ENCODE measurements around the gene MID1.
"Not testable (repeated sequence)": the region's sequence is repeated elsewhere in the genome, so short reads cannot be mapped to it uniquely, and the experiment has no call there.

MID1 gene

GRCh38 chrX:10611441-10612090, 8.8 kb downstream of the MID1 start:
- TF ChIP-seq JUND (IDR thresholded peaks at IDR 0.05; ENCODE audit: low read depth): no peak
- no peak for DNase-seq (ENCODE audit: low read depth in 1 of 2, low spot score in 1 of 2)
- in situ Hi-C loops (cut with HindIII; ENCODE audit: low pct_unique_long_range_greater_than_20kb, low sequenced_read_pairs): no loop called here

- DNase-seq (ENCODE audit: low read depth in 1 of 2, low spot score in 1 of 2): no peak
- no peak for TF ChIP-seq JUND (IDR thresholded peaks at IDR 0.05; ENCODE audit: low read depth)
- in situ Hi-C loops (cut with HindIII; ENCODE audit: low pct_unique_long_range_greater_than_20kb, low sequenced_read_pairs): no loop called here
These were observed 12.3 kb downstream of the MID1 start for GRCh38 chrX:10608099-10608498.

- in situ Hi-C loops (cut with HindIII; ENCODE audit: low pct_unique_long_range_greater_than_20kb, low sequenced_read_pairs): no loop called here
- TF ChIP-seq JUND (IDR thresholded peaks at IDR 0.05; ENCODE audit: low read depth): no peak
- no peak for DNase-seq (ENCODE audit: low read depth in 1 of 2, low spot score in 1 of 2)
These were observed 13.2 kb downstream of the MID1 start for GRCh38 chrX:10607233-10607632.

DNA sequence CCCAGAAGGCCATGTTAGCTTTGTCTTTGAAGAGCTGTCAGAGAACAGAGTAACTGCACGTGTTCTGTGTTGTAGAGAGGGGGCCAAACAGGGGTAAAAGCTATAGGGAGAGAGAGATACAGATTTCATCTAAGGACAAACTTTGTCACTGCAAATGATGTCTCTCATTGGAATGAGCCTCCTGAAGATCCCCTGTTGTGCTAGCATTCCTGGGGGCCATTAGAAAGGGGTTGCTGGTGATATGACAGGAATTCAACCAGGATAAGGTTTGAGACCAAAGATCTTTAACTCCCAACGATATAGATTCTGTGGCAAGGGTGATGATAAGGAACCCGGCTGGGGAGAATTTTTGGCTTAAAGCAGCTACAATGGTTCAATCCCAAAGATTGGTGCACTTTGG, 16.8 kb downstream of the MID1 start:
- DNase-seq (ENCODE audit: low read depth in 1 of 2, low spot score in 1 of 2): no peak
- in situ Hi-C loops (cut with HindIII; ENCODE audit: low pct_unique_long_range_greater_than_20kb, low sequenced_read_pairs): no loop called here
- no peak for TF ChIP-seq JUND (IDR thresholded peaks at IDR 0.05; ENCODE audit: low read depth)

DNA sequence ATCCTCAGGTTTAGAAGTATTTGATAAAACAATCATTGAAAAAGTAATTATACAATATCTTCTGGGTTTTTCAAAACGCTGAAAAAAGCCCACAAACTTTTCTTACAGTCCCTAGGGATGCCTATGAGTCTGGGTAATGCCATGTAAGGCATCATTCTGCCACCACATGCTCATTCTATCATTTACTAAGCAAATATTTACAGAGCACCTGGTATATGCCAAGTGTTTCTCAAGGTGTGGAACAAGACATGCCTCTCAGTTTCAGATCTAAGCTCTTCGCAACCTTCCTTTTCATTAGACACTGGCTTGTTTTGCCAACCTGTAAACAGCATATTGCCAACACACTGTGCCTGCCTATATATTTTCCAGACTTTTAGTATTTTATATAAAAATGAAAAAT, 17.7 kb downstream of the MID1 start:
- no peak for TF ChIP-seq JUND (IDR thresholded peaks at IDR 0.05; ENCODE audit: low read depth)
- peak in 1 of 2 experiments; percentile 61 for DNase-seq (ENCODE audit: low read depth in 1 of 2, low spot score in 1 of 2)
- in situ Hi-C loops (cut with HindIII; ENCODE audit: low pct_unique_long_range_greater_than_20kb, low sequenced_read_pairs): no loop called here

- in situ Hi-C loops (cut with HindIII; ENCODE audit: low pct_unique_long_range_greater_than_20kb, low sequenced_read_pairs): no loop called here
- DNase-seq (ENCODE audit: low read depth in 1 of 2, low spot score in 1 of 2): no peak
- no peak for TF ChIP-seq JUND (IDR thresholded peaks at IDR 0.05; ENCODE audit: low read depth)
These were observed 19.9 kb downstream of the MID1 start for GRCh38 chrX:10600479-10600878.

DNA sequence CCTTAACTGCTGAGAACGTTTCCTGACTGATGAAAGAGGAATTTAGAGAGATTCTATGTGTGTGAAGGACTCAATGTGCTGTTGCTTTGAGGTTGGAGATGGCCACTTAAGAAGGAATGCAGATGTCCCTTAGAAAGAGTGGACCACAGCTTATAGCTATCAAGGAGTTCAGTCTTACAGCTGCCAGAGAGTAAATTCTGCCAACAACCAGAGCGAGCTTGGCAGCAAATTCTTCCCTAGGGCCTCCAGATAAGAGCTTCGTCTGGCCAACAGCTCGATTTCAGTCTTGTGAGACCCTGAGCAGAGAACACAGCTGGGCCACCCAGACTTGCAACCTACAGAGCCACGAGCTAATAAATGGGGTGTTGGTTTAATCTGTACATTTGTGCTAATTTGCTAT, 21.8 kb downstream of the MID1 start:
- DNase-seq (ENCODE audit: low read depth in 1 of 2, low spot score in 1 of 2): no peak
- TF ChIP-seq JUND (IDR thresholded peaks at IDR 0.05; ENCODE audit: low read depth): no peak
- in situ Hi-C loops (cut with HindIII; ENCODE audit: low pct_unique_long_range_greater_than_20kb, low sequenced_read_pairs): no loop called here

DNA sequence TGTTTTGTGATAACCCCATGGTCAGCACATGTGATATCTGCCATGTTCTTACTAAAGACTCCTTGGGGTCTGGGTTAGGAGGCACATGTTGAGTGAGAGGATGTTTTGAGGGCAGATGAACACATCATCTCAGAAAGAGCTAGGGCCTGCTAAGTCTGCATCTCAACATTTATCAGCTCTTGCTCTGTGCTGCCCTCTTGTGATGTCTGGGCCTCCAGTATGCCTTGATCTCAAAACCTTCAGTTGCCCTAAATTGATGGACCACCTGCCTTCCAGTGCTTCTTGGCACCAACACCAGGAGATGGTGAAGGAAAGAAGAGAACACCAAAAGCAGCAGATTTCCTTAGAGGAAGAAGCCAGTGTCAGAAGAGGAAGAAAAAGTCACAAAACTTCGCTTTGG, 22.5 kb downstream of the MID1 start:
- TF ChIP-seq JUND (IDR thresholded peaks at IDR 0.05; ENCODE audit: low read depth): no peak
- peak in 1 of 2 experiments; percentile 29 for DNase-seq (ENCODE audit: low read depth in 1 of 2, low spot score in 1 of 2)
- in situ Hi-C loops (cut with HindIII; ENCODE audit: low pct_unique_long_range_greater_than_20kb, low sequenced_read_pairs): no loop called here

DNA sequence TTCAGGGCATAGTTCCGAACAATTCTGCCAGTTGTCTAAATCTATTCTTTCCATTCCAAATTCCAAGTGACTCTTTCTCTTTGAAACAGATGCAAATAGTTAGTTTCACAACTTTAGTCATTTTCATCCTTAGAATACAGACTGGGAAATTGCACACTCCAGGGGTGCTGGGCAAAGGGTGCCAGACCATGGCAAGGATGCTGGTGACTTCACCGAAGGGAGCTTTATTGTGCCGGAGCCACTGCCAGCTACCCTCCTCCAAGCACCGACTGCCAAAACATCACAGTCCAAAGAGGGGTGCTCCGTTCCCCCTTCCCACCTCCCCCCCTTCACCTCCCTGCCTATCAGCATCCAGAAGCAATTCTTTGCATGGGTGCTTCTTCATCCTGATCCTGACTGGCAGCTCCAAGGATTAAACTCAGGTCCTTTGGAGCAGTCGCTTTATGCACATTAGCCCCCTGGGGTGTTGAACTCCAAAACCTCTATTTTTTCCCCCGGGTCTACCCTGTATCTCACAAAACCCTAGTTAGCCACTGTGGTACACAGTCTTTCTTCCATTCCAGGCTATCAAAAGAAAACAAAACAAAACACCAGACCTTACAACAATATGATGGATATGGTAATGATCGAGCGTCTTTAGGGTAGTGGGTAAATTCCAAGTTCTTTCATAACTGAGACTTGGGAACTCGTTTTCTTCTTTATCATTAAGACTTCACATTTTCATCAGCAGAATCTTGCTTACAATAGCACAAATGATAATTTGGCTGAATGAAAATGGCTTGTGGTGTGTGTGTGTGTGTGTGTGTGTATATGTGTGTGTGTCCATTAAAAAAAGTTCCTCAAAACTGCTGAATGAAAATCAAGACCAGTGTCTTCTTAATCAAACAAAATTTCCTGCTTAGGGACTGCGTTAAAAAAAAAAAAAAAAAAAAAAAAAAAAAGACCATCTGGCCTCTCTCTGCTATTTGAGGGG, 28.7 kb downstream of the MID1 start:
- no peak for TF ChIP-seq JUND (IDR thresholded peaks at IDR 0.05; ENCODE audit: low read depth)
- DNase-seq (ENCODE audit: low read depth in 1 of 2, low spot score in 1 of 2): no peak
- in situ Hi-C loops (cut with HindIII; ENCODE audit: low pct_unique_long_range_greater_than_20kb, low sequenced_read_pairs): no loop called here

GRCh38 chrX:10589787-10590186, 30.6 kb downstream of the MID1 start:
- DNase-seq (ENCODE audit: low read depth in 1 of 2, low spot score in 1 of 2); in situ Hi-C loops (cut with HindIII; ENCODE audit: low pct_unique_long_range_greater_than_20kb, low sequenced_read_pairs): not testable (repeated sequence)

- DNase-seq (ENCODE audit: low read depth in 1 of 2, low spot score in 1 of 2): no peak
- no peak for TF ChIP-seq JUND (IDR thresholded peaks at IDR 0.05; ENCODE audit: low read depth)
- in situ Hi-C loops (cut with HindIII; ENCODE audit: low pct_unique_long_range_greater_than_20kb, low sequenced_read_pairs): no loop called here
These were observed 31.3 kb downstream of the MID1 start for GRCh38 chrX:10589098-10589497.

DNA sequence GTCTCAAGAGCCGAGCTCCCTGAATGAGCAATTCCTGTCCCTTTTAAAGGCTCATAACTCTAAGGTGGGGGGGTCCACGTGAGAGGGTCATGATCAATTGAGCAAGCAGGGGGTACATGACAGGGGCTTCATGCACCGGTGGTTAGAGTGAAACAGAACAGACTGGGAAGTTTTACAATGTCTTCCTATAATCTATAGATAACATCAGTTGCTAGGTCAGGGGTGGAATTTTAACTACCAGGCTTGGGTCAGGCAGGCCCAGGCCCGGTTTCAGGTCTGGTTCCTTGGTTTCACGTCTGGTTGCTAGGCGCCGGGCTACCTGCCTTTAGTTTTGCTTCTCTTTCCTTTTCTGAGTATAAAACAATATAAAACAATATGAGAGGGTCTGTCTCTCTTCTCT, 35.5 kb downstream of the MID1 start:
- in situ Hi-C loops (cut with HindIII; ENCODE audit: low pct_unique_long_range_greater_than_20kb, low sequenced_read_pairs); DNase-seq (ENCODE audit: low read depth in 1 of 2, low spot score in 1 of 2): not testable (repeated sequence)

DNA sequence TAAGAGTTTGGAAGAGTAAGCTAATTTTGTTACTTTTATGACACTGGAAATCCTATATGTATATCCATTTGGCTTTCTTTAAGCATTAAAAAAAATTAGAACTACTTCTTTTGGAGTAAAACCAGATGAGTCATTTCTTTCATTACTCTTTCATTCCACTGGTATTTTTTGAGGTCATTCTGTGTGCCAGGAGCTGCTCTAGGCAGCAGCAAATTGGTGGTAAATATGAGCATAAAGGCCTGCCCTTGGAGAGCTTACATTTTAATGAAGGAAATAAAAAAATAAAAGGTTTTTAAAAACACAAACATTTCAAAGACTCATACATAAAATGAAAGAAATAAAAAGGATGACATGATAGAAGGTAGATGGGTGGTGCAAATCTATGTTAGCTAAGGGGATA, 37.4 kb downstream of the MID1 start:
- TF ChIP-seq JUND (IDR thresholded peaks at IDR 0.05; ENCODE audit: low read depth): no peak
- in situ Hi-C loops (cut with HindIII; ENCODE audit: low pct_unique_long_range_greater_than_20kb, low sequenced_read_pairs): no loop called here
- no peak for DNase-seq (ENCODE audit: low read depth in 1 of 2, low spot score in 1 of 2)

Data from T47D (cell line).